HG03442 (cell line): ENCODE measurements around the gene IFNGR1.

Experiments used
- ATAC-seq: cut with Tn5 transposase; IDR thresholded peaks from one replicate; pipeline ENCODE4 v1.9.1; 2021; ENCODE audit warnings: mild to moderate bottlenecking, moderate library complexity; ENCODE audit not compliant: unreplicated experiment

IFNGR1 gene

GRCh38 chr6:137177611-137178010 is 41.6 kb downstream of the IFNGR1 start:
- no peak for ATAC-seq

DNA sequence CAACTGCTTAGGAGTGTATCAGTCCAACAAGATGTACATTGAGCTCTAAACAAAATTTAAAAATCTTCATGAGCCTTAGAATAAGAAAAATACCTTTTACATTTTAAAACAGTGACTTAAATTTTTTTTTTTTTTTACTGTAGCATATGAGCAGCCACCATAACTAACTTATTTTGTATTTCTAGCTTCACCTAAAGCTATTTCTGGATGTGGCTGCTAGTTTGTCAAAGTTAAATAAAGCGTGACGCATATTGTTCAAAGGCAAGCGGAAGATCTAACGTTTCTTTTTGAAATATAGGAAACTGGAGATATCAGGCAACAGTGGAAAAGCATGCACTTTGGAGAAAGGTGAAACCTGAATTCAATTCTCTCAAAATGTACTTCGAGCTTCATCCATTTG is 42.5 kb downstream of the IFNGR1 start:
- ATAC-seq: no peak

DNA sequence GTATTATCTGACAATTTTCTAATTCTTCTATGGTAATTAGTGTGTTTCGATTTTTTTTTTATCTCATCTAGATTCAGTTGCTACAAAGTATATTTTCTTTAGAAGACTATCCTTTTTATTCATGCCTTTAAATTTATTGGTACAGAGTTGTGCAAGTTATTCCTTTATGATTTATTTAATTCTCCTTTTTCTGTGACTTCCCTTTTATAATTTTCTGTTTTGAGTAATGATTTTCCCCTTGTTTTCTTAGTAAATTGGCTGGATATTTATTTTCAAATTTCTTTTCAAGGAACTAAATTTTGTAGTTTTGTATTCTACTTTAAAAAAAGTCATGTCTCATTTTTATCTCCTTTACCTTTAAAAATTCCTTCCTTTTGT is 43.3 kb downstream of the IFNGR1 start:
- ATAC-seq: no peak

DNA sequence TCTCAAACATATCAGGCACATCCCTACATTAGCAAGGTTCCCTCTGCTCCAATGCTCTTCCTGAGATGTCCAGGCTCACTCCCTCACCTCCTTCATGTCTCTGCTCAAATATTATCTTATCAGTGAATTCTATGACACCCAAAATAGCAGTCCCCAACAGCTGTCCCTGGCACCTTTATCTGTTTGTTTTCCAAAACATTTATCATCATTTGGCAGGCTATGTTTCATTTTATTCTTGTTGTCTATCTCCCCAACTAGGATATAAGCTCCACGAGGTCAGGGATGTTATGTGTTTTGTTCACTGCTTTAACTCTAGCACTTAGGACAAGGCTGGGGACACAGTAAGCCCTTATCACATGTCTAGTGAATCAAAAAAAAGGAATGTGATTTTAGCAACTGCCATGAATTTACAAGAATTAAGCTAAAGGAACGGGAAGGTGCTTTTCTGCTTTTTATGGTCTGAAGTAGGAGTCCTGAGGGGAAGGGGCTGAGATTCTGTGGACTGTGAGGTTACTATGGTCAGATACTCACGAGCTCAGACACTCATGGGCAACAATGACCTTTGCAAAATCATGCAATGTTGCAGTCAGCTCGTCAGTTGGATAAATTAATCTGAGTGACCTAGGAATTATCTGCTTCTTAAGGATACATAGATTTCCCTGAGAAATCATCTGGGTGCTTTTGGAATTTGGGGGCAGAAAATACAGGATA is 43.9 kb downstream of the IFNGR1 start:
- no peak for ATAC-seq

DNA sequence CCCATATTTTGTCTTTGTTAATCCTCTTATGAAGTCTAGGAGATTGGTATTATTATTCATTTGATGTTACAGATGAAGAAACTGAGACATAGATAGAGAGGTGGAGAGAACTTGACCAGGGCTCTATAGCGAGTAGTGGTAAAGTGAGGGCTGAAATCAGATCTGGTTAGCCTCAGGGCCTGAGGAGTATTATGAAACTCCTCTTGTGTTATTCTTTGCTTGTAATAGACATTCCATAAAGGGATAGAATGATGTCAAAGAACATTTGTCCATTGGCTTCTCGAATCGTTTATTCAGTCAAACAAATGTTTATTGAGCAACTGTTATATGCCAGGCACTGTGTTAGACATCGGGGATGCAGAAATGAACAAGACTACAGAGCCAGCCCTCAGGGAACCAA is 45.7 kb downstream of the IFNGR1 start, which contains the start of gene IL22RA2:
Gene IL22RA2, minus strand, starts transcription at position 144 of the 400 bp plus-strand sequence. CDS start 11,895 bp downstream, outside the sequence.
- no peak for ATAC-seq

DNA sequence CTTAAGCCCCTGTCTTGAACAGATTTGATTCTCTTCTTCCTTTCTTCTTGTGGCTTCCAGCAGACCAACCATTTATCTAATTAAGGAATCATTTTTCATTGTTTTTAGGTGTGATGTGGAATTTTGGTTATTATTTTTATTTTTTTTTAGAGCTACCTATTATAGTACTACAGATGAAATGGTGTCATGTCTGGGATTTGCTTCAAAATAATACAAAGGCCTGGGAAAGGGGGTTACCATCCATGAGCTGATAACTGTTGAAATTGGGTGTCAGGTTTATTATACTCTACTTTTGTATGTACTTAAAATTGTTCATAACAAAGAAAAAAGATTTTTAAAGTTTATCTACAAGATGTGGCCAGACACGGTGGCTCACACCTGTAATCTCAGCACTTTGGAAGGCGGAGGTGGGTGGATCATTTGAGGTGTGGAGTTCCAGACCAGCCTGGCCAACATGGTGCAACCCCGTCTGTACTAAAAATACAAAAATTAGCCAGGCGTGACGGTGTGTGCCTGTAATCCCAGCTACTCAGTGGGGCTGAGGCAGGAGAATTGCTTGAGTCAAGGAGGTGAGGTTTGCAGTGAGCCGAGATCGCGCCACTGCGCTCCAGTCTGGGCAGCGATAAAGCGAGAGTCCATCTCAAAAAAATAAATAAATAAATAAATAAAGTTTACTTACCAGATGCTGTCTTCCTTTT is 46.3 kb downstream of the IFNGR1 start:
- ATAC-seq: no peak

DNA sequence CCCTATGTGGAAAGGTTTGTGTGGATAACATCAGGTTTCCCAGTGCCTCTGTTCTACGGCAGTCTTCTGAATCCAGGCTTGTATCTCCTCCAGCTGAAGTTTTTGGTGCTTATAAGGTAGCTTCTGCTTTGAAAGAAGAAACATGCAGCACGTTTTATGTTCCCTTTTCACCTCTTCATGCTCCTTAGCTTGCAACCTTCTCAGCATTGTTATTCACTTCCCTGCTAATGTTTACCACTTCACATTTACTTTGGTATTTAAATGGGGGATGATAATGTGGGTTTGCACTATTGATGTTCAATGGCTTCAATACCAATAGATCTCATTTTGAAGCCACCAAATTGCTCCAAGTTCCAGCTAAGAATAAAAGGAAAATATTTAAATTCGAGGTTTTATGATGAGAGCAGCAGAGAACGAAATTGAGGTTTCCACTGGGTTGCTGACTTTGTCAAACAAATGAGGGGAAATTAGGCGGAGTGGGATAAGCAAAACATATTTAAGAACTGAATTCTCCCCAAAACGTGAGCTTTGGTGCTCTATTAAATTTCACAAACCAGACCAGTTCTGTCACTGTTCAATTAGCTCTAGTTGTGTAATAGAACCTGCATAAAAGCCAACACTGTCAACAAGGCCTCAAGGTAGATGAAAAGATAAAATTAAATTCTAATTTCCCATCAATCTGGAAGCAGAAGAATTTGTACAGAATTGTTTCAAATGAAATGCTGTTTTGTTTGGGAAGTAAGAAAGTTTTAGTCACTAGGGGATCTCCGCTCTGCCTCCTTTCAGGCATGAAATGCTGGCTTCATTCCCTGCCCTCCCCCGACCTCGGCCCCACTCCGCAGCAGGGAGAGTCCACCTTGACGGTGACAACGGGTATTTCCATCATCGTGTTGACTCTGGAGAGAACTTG is 47.1 kb downstream of the IFNGR1 start:
- ATAC-seq: no peak

- ATAC-seq: no peak
These were observed 48.2 kb downstream of the IFNGR1 start for GRCh38 chr6:137171053-137171374.

GRCh38 chr6:137170266-137171052 is 48.7 kb downstream of the IFNGR1 start:
- no peak for ATAC-seq

DNA sequence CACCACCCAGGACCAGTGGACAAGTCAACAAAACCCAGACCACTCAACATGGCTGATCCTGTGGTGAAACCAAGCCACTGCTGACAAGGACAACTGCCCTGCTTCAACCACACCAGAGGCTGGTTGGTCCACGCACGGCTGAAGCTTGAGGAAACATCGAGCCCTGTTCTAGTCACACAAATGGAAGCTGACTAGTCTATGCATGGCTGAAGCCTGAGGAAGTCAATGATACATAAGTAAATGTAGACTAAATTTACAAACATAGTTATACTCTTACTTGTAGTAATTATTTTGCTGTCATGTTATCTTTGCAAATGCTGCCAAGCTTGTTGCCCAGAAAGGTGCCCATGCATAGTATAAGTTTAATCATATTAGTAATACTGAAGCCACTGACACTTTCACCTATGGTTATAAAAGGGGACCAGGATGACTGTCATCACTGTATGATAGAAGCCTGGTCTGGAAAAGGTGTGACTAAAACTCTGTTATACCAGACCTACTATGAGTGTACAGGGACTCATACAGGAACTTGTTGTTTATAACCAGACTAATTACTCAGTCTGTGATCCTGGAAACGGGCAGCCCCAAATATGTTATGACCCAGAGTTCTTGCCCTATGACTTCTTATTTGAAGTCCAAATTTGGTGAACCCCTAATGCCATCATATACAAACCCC is 51.3 kb downstream of the IFNGR1 start:
- no peak for ATAC-seq

DNA sequence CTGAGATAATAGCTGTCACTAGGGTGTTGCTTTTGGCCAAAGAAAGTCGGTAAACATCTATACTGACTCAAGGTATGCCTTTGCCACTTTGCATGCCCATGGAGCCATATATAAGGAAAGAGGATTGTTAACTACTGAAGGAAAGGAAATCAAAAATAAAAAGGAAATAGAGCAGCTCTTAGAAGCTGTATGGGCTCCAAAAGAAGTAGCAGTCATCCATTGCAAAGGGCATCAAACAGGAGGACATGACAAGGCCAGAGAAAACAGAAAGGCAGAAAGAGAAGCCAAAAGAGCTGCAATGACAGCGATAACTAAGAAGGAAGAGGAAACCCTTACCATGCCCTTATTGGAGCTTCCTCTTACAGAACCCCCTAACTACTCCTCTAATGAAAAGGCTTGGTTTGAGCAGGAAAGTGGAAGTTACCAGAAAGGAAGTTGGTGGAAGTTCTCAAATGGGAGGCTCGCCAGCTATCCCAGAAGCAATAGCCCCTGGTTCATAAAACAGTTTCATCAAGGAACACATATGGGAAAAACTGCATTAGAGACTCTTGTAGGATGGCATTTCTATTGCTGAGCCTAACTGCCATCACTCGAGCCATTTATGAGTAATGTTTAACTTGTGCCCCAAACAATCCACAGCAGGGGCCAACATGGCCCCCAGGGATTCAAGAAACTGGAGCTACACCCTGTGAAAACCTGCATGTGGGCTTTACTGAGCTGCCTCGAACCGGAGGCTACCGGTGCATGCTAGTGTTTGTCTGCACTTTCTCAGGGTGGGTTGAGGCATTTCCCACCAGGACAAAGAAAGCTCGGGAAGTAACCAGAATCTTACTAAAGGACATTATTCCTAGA is 52.7 kb downstream of the IFNGR1 start:
- ATAC-seq: no peak

DNA sequence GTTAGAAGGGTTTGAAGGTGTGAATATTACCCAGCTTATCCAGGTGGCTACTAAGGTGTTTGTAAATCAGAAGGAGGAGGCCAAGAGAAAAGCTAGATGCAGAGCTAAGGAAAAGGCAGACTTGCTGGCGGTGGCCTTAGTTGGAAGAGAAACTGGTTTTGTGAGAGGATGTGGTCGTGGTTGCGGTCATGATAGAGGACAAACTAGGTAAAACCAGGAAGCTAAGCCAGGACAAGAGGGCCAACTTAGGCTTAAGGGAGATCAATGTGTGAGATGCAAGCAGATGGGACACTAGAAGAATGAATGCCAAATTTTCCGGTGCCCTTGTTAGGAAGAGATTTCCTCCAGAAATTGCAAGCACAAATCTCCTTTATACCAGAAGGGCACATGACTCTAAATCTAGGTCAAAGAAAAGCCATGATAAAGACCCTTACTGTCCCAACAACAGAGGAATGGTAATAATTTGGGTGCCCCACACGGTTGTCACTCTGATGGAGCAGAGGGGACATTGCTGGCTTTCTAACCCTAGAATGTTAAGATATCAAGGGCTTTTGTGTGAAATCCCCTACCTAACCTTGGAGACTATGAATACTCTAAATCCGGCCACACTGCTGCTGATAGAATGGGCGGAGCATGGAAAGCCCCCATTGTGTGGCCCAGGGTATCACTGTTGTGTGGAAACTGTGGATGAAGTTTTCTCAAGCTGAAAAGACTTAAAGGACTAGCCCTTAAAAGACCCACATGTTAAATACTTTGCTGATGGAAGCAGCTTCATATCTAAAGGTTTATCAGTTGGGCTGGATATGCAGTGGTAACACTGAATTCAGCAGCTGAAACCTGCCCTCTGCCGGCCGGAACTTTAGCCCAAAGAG is 53.6 kb downstream of the IFNGR1 start:
- peak; percentile 44 for ATAC-seq

- no peak for ATAC-seq
These were observed 55.4 kb downstream of the IFNGR1 start for GRCh38 chr6:137163732-137164318.

- no peak for ATAC-seq
These were observed 56.4 kb downstream of the IFNGR1 start for GRCh38 chr6:137162692-137163306.

- ATAC-seq: no peak
These were observed 57.2 kb downstream of the IFNGR1 start for GRCh38 chr6:137161949-137162348.

DNA sequence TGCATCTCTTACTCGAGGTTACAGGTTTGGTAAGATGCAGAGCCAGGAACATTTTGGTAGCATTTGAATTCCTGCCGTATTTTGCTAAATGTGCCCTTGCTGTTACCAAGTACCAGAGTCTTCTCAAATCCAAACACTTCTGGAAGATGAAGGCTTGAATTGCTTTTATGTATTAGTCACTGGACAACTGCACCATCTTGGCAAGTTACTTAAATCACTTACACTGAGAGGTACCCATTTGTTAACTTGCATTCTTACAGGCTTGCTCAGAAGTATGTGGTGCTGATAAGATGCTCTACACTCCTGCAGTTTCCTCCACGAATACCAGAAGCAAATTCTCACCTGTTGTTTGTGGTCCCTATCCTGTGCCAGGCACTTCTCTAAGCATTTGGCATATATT is 58.4 kb downstream of the IFNGR1 start:
- ATAC-seq: no peak

GRCh38 chr6:137159912-137160311 is 59.3 kb downstream of the IFNGR1 start:
- no peak for ATAC-seq

- no peak for ATAC-seq
These were observed 61.6 kb downstream of the IFNGR1 start for GRCh38 chr6:137157601-137158000.
